Hepatocyte (in vitro differentiated cells): ENCODE data around the gene CCDC73. TPM values are rescaled to one million over a fixed set of nuclear protein-coding genes. Genes with fewer than 3 reads are reported as not detected.
"Not testable (repeated sequence)": the region's sequence is repeated elsewhere in the genome, so short reads cannot be mapped to it uniquely, and the experiment has no call there.

Experiments
- DNase-seq: peaks from one replicate; pipeline ENCODE4 v3.0.0-alpha.2; 2016; ENCODE audit warnings: low spot score
- H2AFZ ChIP-seq: fragments of 200-600 bp; sonication (generic); 2 replicates; pipeline ENCODE4 v1.6.0; 2016; ENCODE audit warnings: antibody characterized with exemption, mild to moderate bottlenecking
- H3K27ac ChIP-seq: fragments of 200-600 bp; sonication (generic); 2 replicates; pipeline ENCODE4 v1.5.1; 2016; ENCODE audit warnings: mild to moderate bottlenecking
- H3K27me3 ChIP-seq: fragments of 200-600 bp; sonication (generic); 2 replicates; pipeline ENCODE4 v1.6.1; 2016
- H3K36me3 ChIP-seq: fragments of 200-600 bp; sonication (generic); replicated peaks from 2 replicates; pipeline ENCODE4 v1.5.1; 2016; ENCODE audit warnings: low read depth; ENCODE audit not compliant: insufficient read depth
- H3K4me1 ChIP-seq: fragments of 200-600 bp; sonication (generic); 2 replicates; pipeline ENCODE4 v1.5.1; 2016; ENCODE audit warnings: mild to moderate bottlenecking, moderate library complexity; ENCODE audit not compliant: insufficient read depth
- H3K4me2 ChIP-seq: fragments of 200-600 bp; sonication (generic); 2 replicates; pipeline ENCODE4 v1.6.0; 2016
- H3K4me3 ChIP-seq: fragments of 200-600 bp; sonication (generic); 2 replicates; pipeline ENCODE4 v1.5.1; 2016; ENCODE audit warnings: mild to moderate bottlenecking
- H3K79me2 ChIP-seq: fragments of 200-600 bp; sonication (generic); 2 replicates; pipeline ENCODE4 v1.6.0; 2017; ENCODE audit warnings: mild to moderate bottlenecking
- H3K9me2 ChIP-seq: fragments of 200-600 bp; sonication (generic); replicated peaks from 2 replicates; pipeline ENCODE4 v1.6.0; 2017; ENCODE audit warnings: mild to moderate bottlenecking; ENCODE audit not compliant: insufficient read depth
- H3K9me3 ChIP-seq: fragments of 200-600 bp; sonication (generic); 2 replicates; pipeline ENCODE4 v1.5.1; 2016; ENCODE audit warnings: low read depth, mild to moderate bottlenecking
- H4K20me1 ChIP-seq: fragments of 200-600 bp; sonication (generic); 2 replicates; pipeline ENCODE4 v1.6.0; 2016; ENCODE audit warnings: mild to moderate bottlenecking; ENCODE audit not compliant: insufficient read depth, poor library complexity, severe bottlenecking
- CTCF ChIP-seq: fragments of 200-600 bp; sonication (generic); IDR thresholded peaks from 2 replicates; pipeline ENCODE4 v1.5.1; 2016; ENCODE audit warnings: antibody characterized with exemption, mild to moderate bottlenecking; ENCODE audit not compliant: poor library complexity
- EZH2 ChIP-seq: fragments of 200-600 bp; sonication (generic); IDR thresholded peaks from 2 replicates; pipeline ENCODE4 v1.6.1; 2016; ENCODE audit warnings: antibody characterized with exemption, mild to moderate bottlenecking, borderline replicate concordance
- EZH2phosphoT487 ChIP-seq: fragments of 200-600 bp; sonication (generic); IDR thresholded peaks from one replicate; pipeline ENCODE4 v1.6.1; 2018; ENCODE audit warnings: antibody characterized with exemption, mild to moderate bottlenecking, low read depth, moderate library complexity; ENCODE audit not compliant: unreplicated experiment, severe bottlenecking
- WGBS: methylation state at CpG from one replicate; pipeline ENCODE4 v1.1.6; 2016; ENCODE audit warnings: low lambda C conversion rate; ENCODE audit errors: missing lambda C conversion rate; 5-methylcytosine and 5-hydroxymethylcytosine counted together
- polyA plus RNA-seq: library from polyadenylated mRNA; unstranded; fragments of >200 nt; fragmentation: Nextera tagmentation; extraction: Ambion mirVana; gene quantifications from 2 replicates; pipeline ENCODE4 v1.2.1, GENCODE V29; 2016
- total RNA-seq: library from RNA; depleted of rRNA; stranded (reverse); fragments of >200 nt; gene quantifications from 2 replicates; pipeline ENCODE4 v1.2.3, GENCODE V29; 2014

Gene CCDC73
- total and polyA plus RNA-seq, 2 experiments from 2014 or later = 0.03 TPM; not detected in 1

- no peak for TF ChIP-seq CTCF
- TF ChIP-seq EZH2phosphoT487 = no peak
- no peak for TF ChIP-seq EZH2
- Histone ChIP-seq H4K20me1 (no peaks in the 10 kb centered on the region), H3K36me3 (no peaks in the 10 kb centered on the region), H3K27me3 (no peaks in the 10 kb centered on the region), H2AFZ (no peak overlapping the region), H3K27ac (no peak overlapping the region), H3K79me2 (no peaks in the 10 kb centered on the region), H3K9me2 (no peaks in the 10 kb centered on the region), H3K4me3 (no peak overlapping the region), H3K4me2 (no peak overlapping the region), H3K9me3 (no peaks in the 10 kb centered on the region), H3K4me1 (no peaks in the 10 kb centered on the region)
- no peak for DNase-seq
- WGBS = 71% methylated on average over 2 of the region's 2 CpGs
Observed at GRCh38 chr11:32758291-32758690, 36.2 kb downstream of the CCDC73 start.

GRCh38 chr11:32753181-32753580 lies 41.3 kb downstream of the CCDC73 start:
- H3K9me3 ChIP-seq, H4K20me1 ChIP-seq, H2AFZ ChIP-seq, H3K4me2 ChIP-seq, H3K9me2 ChIP-seq, H3K4me1 ChIP-seq, H3K4me3 ChIP-seq, DNase-seq, H3K27me3 ChIP-seq, H3K79me2 ChIP-seq, H3K27ac ChIP-seq, H3K36me3 ChIP-seq: not testable (repeated sequence)
- WGBS = 93% methylated on average over 1 of the region's 1 CpG

- H3K27ac ChIP-seq = no peak overlapping the region
- no peaks in the 10 kb centered on the region for H3K27me3 ChIP-seq
- H3K9me3 ChIP-seq = no peaks in the 10 kb centered on the region
- H3K4me3 ChIP-seq = no peak overlapping the region
- H3K79me2 ChIP-seq = no peaks in the 10 kb centered on the region
- no peak for DNase-seq
- no peaks in the 10 kb centered on the region for H3K36me3 ChIP-seq
- H3K4me1 ChIP-seq = no peaks in the 10 kb centered on the region
- H2AFZ ChIP-seq = no peak overlapping the region
- no peaks in the 10 kb centered on the region for H3K9me2 ChIP-seq
- 91% methylated on average over 2 of the region's 2 CpGs for WGBS
- TF ChIP-seq EZH2 (no peak), EZH2phosphoT487 (no peak), CTCF (no peak)
- H3K4me2 ChIP-seq = no peak overlapping the region
- no peaks in the 10 kb centered on the region for H4K20me1 ChIP-seq
Observed at GRCh38 chr11:32752001-32752400, 42.5 kb downstream of the CCDC73 start.

DNA sequence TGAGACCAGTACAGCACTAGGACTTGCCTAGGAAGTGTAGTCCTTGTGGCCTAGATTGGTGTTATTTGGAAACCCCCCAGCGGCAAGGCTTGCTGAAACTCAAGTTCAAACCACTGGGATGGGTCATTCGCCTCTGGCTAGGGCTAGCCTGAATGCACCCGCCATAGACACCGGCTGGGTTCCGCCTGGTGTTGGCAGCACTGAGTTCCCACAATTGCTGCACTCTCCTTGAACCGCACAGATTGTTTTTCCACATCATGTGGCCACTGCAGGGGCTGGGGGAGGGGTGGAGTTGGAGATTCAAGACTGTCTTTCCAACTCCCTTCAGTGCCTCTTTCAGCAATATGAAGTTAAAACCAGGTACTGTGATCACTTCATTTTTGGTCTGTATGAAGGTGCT lies 43.1 kb downstream of the CCDC73 start:
- H3K79me2 ChIP-seq = no peaks in the 10 kb centered on the region
- H3K4me2 ChIP-seq = no peak overlapping the region
- H3K27me3 ChIP-seq = no peaks in the 10 kb centered on the region
- H3K9me3 ChIP-seq = no peaks in the 10 kb centered on the region
- WGBS = 91% methylated on average over 6 of the region's 6 CpGs
- H3K4me3 ChIP-seq = no peak overlapping the region
- TF ChIP-seq CTCF = no peak
- no peak for TF ChIP-seq EZH2
- TF ChIP-seq EZH2phosphoT487 = no peak
- H3K4me1 ChIP-seq = no peaks in the 10 kb centered on the region
- no peak overlapping the region for H2AFZ ChIP-seq
- H4K20me1 ChIP-seq = no peaks in the 10 kb centered on the region
- H3K9me2 ChIP-seq = no peaks in the 10 kb centered on the region
- no peak for DNase-seq
- no peak overlapping the region for H3K27ac ChIP-seq
- no peaks in the 10 kb centered on the region for H3K36me3 ChIP-seq
